Kidney epithelial cell (primary cell): ENCODE results near the gene RUNX1. TPM values are rescaled to one million over a fixed set of nuclear protein-coding genes. Genes with fewer than 3 reads are reported as not detected.

Experiments
- DNase-seq: peaks from one replicate; pipeline ENCODE4 v3.0.0-alpha.2; 2010; ENCODE audit warnings: low read depth
- H3K27me3 ChIP-seq: 2 replicates; pipeline ENCODE4 v1.6.0; 2011; ENCODE audit warnings: low read length; ENCODE audit not compliant: control insufficient read depth, insufficient read depth
- H3K36me3 ChIP-seq: 2 replicates; pipeline ENCODE4 v1.5.1; 2011; ENCODE audit warnings: low read length; ENCODE audit not compliant: control insufficient read depth, insufficient read depth
- H3K4me3 ChIP-seq: 2 replicates; pipeline ENCODE4 v1.5.1; 2011; ENCODE audit warnings: low read depth, mild to moderate bottlenecking, control low read depth, low read length
- total RNA-seq: library from RNA; depleted of rRNA; stranded (reverse); fragments of >200 nt; gene quantifications from 2 replicates; pipeline ENCODE4 v1.2.3, GENCODE V29; 2015
- TF ChIP-seq, protein P1 (sequence below): IDR thresholded peaks from 2 replicates; pipeline ENCODE4 v1.5.1; 2011; ENCODE audit warnings: mild to moderate bottlenecking, moderate library complexity, low read length, control low read depth, inconsistent platforms; ENCODE audit not compliant: insufficient read depth, poor library complexity, severe bottlenecking

The RUNX1 gene
- total RNA-seq, 1 donor from 2014 or later = 43.0 TPM

- TF ChIP-seq, protein P1, sequence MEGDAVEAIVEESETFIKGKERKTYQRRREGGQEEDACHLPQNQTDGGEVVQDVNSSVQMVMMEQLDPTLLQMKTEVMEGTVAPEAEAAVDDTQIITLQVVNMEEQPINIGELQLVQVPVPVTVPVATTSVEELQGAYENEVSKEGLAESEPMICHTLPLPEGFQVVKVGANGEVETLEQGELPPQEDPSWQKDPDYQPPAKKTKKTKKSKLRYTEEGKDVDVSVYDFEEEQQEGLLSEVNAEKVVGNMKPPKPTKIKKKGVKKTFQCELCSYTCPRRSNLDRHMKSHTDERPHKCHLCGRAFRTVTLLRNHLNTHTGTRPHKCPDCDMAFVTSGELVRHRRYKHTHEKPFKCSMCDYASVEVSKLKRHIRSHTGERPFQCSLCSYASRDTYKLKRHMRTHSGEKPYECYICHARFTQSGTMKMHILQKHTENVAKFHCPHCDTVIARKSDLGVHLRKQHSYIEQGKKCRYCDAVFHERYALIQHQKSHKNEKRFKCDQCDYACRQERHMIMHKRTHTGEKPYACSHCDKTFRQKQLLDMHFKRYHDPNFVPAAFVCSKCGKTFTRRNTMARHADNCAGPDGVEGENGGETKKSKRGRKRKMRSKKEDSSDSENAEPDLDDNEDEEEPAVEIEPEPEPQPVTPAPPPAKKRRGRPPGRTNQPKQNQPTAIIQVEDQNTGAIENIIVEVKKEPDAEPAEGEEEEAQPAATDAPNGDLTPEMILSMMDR = no peak
- no peaks in the 10 kb centered on the region for H3K27me3 ChIP-seq
- DNase-seq = no peak
- peaks cover 1% of the 10 kb centered on the region for H3K36me3 ChIP-seq
- no peak overlapping the region for H3K4me3 ChIP-seq
These were observed 83.6 kb downstream of the RUNX1 start for GRCh38 chr21:34965200-34966174.

DNA sequence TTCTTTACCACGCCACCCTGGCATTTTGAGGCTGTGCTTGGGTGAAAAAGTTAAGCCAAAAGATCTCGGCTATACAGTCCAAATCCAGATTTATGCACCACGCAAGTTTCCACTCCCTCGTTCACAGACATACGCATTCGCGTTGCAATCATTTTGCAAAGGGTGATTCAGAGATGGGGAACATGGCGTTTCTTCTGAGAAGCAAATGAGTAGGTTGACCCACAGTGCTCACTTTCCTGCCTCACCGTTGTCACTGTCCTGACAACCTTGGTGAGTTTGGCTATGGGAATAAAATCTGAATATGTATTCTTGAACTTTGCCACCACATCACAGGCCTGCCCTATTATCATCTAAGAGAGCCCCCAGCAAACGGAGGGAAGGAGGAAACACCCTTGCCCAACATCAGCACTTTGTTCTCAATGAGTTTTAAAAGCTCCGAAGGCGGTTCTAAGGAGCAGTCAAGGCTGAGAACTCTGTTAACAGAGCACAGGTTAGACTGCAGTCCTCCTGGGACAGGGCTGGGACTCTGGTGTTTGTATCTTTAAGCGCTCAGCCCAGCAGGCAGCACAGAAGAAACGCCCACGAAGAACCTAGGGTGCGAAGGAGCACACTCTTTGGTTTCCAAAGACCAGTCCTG lies 86.4 kb downstream of the RUNX1 start:
- DNase-seq = no peak
- TF ChIP-seq, protein P1 = no peak
- Histone ChIP-seq H3K36me3 (peaks cover 1% of the 10 kb centered on the region), H3K4me3 (no peak overlapping the region), H3K27me3 (no peaks in the 10 kb centered on the region)

DNA sequence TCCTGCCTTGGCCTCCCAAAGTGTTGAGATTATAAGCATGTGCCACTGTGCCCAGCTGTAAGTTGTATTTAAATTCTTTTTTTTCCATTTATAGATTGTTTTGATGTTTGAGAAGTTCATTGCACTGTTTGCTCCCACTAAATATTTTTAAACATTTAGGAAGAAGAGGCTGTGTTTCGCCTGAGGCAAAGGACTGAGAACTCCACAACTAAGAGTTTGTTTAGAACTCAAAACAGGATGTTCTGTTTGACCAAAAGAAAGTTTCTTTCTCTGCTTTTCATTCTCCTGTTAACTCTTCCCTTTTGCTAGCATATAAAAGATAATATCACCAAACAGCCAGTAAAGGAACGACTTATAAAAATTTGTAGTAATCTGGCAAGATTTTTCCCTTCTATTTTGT lies 87.0 kb downstream of the RUNX1 start:
- Histone ChIP-seq H3K36me3 (peaks cover 1% of the 10 kb centered on the region), H3K4me3 (no peak overlapping the region), H3K27me3 (no peaks in the 10 kb centered on the region)
- TF ChIP-seq, protein P1 = no peak
- no peak for DNase-seq

DNA sequence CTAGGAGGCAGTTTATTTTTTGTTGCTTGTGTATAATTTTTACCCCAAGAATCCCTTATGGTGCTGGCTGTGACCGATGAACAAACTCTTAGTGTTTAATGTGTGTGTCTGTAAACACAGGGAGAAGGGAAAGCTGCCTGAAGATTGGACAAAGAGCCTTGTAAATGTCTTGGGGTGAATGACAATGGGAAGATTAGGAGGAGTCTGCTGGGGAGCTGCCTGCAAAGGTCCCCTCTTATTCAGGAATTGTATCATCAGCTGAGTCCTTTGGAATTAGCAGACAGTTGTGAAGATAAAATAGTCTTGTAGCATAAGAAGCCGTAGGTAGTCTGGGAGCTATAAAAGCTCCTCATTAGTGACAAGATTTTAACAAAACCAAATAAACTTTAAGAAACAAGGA lies 88.4 kb downstream of the RUNX1 start:
- Histone ChIP-seq H3K4me3 (no peak overlapping the region), H3K27me3 (no peaks in the 10 kb centered on the region), H3K36me3 (peaks cover 1% of the 10 kb centered on the region)
- no peak for DNase-seq
- TF ChIP-seq, protein P1 = no peak

DNA sequence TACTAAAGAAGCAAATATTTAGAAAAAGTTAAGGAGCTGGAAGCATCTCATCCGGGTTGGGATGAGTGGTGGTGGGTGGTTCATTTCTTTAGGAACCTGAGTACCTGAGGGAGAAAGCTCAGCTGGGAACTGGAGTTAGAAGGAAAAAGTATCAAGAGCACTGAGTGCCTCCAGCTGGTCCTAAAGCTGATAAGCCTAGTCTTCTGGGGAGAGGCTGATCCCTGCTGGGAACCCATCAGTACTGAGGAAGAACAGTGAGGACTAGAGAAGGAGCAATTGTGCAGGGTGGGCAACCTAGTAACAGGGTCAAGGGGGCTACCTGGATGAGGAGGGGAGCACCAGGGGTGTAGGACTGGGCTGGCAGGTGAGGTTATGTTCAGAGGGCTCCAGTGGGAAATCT lies 89.5 kb downstream of the RUNX1 start:
- TF ChIP-seq, protein P1 = no peak

More for the DNA sequence above, 89.5 kb downstream of the RUNX1 start:
- no peaks in the 10 kb centered on the region for H3K36me3 ChIP-seq
- DNase-seq = no peak
- no peak overlapping the region for H3K4me3 ChIP-seq
- H3K27me3 ChIP-seq = no peaks in the 10 kb centered on the region
